Liver (tissue), 9 donors: ENCODE data around the gene NET1. TPM values are rescaled to one million over a fixed set of nuclear protein-coding genes. Genes with fewer than 3 reads are reported as not detected.

Experiments used
- DNase-seq: peaks from one replicate; pipeline ENCODE4 v3.0.0-alpha.2; 2017; ENCODE audit warnings: low spot score
- H3K27ac ChIP-seq, 2 donors: one replicate each; pipeline ENCODE4 v1.7.0; 2013; ENCODE audit warnings: inconsistent platforms in 2 of 2, low read length in 2 of 2, control low read depth in 1 of 2, low read depth in 1 of 2, mild to moderate bottlenecking in 1 of 2
- H3K27me3 ChIP-seq, 4 donors: one replicate each; pipeline versions ENCODE4 v1.6.1 to v1.7.0; 2013; ENCODE audit warnings: low read length in 3 of 4, inconsistent platforms in 1 of 4, mild to moderate bottlenecking in 1 of 4, moderate library complexity in 1 of 4; ENCODE audit not compliant: control insufficient read depth in 4 of 4, insufficient read depth in 4 of 4
- H3K36me3 ChIP-seq, 4 donors: one replicate each; pipeline versions ENCODE4 v1.6.1 to v1.7.0; 2013; ENCODE audit warnings: low read length in 3 of 4, mild to moderate bottlenecking in 3 of 4, low read depth in 1 of 4, moderate library complexity in 1 of 4; ENCODE audit not compliant: control insufficient read depth in 4 of 4, insufficient read depth in 3 of 4
- H3K4me1 ChIP-seq, 4 donors: one replicate each; pipeline versions ENCODE4 v1.6.1 to v1.7.0; 2013; ENCODE audit warnings: low read length in 3 of 4, mild to moderate bottlenecking in 3 of 4, moderate library complexity in 1 of 4; ENCODE audit not compliant: control insufficient read depth in 4 of 4, insufficient read depth in 4 of 4
- H3K4me3 ChIP-seq, 3 donors: one replicate each; pipeline versions ENCODE4 v1.6.1 to v1.7.0; 2013; ENCODE audit warnings: low read length in 3 of 3, control low read depth in 1 of 3, low read depth in 1 of 3, mild to moderate bottlenecking in 1 of 3
- H3K9ac ChIP-seq, 2 donors: one replicate each; pipeline ENCODE4 v1.7.0; 2013; ENCODE audit warnings: low read length in 2 of 2, mild to moderate bottlenecking in 2 of 2, moderate library complexity in 2 of 2, control low read depth in 1 of 2, low read depth in 1 of 2
- H3K9me3 ChIP-seq, 4 donors: one replicate each; pipeline versions ENCODE4 v1.6.1 to v1.7.0; 2013; ENCODE audit warnings: low read length in 3 of 4; ENCODE audit not compliant: control insufficient read depth in 4 of 4
- EGR1 ChIP-seq, 2 donors: IDR thresholded peaks; 2 replicates each; pipeline ENCODE4 v1.6.1; 2016 to 2018; ENCODE audit warnings: antibody characterized with exemption in 2 of 2, low read depth in 2 of 2
- FOXA1 ChIP-seq: IDR thresholded peaks from 2 replicates; pipeline ENCODE4 v1.6.1; 2016; ENCODE audit warnings: antibody characterized with exemption
- FOXA2 ChIP-seq: IDR thresholded peaks from 2 replicates; pipeline ENCODE4 v1.6.1; 2016; ENCODE audit warnings: antibody characterized with exemption
- GABPA ChIP-seq, 2 donors: IDR thresholded peaks in 1 of 2; conservative IDR thresholded peaks in 1 of 2; 2 replicates each; pipeline ENCODE4 v1.6.1; 2016; ENCODE audit warnings: antibody characterized with exemption in 2 of 2, mild to moderate bottlenecking in 1 of 2, moderate library complexity in 1 of 2
- HNF4A ChIP-seq, 2 donors: conservative IDR thresholded peaks; 2 replicates each; pipeline ENCODE4 v1.6.1; 2016; ENCODE audit warnings: antibody characterized with exemption in 2 of 2, mild to moderate bottlenecking in 2 of 2
- HNF4G ChIP-seq: IDR thresholded peaks from 2 replicates; pipeline ENCODE4 v1.6.1; 2016; ENCODE audit warnings: antibody characterized with exemption
- JUND ChIP-seq, 2 donors: IDR thresholded peaks; 2 replicates each; pipeline ENCODE4 v1.6.1; 2016; ENCODE audit warnings: antibody characterized with exemption in 2 of 2
- NR2F2 ChIP-seq: IDR thresholded peaks from 2 replicates; pipeline ENCODE4 v1.6.1; 2016; ENCODE audit warnings: antibody characterized with exemption
- SP1 ChIP-seq: IDR thresholded peaks from 2 replicates; pipeline ENCODE4 v1.6.1; 2018; ENCODE audit warnings: antibody characterized with exemption, mild to moderate bottlenecking
- YY1 ChIP-seq: IDR thresholded peaks from 2 replicates; pipeline ENCODE4 v1.6.1; 2016; ENCODE audit warnings: antibody characterized with exemption, mild to moderate bottlenecking
- WGBS: extraction: QIAGEN DNeasy Blood & Tissue Kit; methylation state at CpG from one replicate; pipeline ENCODE4 v1.1.7; 2013; 5-methylcytosine and 5-hydroxymethylcytosine counted together
- polyA plus RNA-seq, 2 donors: library from polyadenylated mRNA; stranded (reverse) in 1 of 2; unstranded in 1 of 2; fragments of 200-250 nt in 1 of 2; fragments of >200 nt in 1 of 2; fragmentation: Nextera tagmentation in 1 of 2; extraction: Ambion mirVana in 1 of 2; gene quantifications; one replicate each; pipeline versions ENCODE4 v1.2.1 to v1.2.3, GENCODE V29; 2013 to 2015
- total RNA-seq, 2 donors: library from RNA; depleted of rRNA; stranded (reverse); fragments of >200 nt; gene quantifications; one replicate each; pipeline ENCODE4 v1.2.3, GENCODE V29; 2014
- TF ChIP-seq, protein P1 (sequence below): IDR thresholded peaks from 2 replicates; pipeline ENCODE4 v1.6.1; 2016; ENCODE audit warnings: antibody characterized with exemption, mild to moderate bottlenecking
- TF ChIP-seq, protein P2 (sequence below): IDR thresholded peaks from 2 replicates; pipeline ENCODE4 v1.6.1; 2016; ENCODE audit warnings: antibody characterized with exemption
- TF ChIP-seq, protein P3 (sequence below): IDR thresholded peaks from 2 replicates; pipeline ENCODE4 v1.6.1; 2016; ENCODE audit warnings: antibody characterized with exemption
- donor health status: healthy.
- donor health status: healthy.
- donor health status: healthy.
- donor health status: healthy.
- donor health status: healthy.

Gene NET1
- total and polyA plus RNA-seq, 4 donors = 16.2 to 38.6 (median 25.6) TPM

DNA sequence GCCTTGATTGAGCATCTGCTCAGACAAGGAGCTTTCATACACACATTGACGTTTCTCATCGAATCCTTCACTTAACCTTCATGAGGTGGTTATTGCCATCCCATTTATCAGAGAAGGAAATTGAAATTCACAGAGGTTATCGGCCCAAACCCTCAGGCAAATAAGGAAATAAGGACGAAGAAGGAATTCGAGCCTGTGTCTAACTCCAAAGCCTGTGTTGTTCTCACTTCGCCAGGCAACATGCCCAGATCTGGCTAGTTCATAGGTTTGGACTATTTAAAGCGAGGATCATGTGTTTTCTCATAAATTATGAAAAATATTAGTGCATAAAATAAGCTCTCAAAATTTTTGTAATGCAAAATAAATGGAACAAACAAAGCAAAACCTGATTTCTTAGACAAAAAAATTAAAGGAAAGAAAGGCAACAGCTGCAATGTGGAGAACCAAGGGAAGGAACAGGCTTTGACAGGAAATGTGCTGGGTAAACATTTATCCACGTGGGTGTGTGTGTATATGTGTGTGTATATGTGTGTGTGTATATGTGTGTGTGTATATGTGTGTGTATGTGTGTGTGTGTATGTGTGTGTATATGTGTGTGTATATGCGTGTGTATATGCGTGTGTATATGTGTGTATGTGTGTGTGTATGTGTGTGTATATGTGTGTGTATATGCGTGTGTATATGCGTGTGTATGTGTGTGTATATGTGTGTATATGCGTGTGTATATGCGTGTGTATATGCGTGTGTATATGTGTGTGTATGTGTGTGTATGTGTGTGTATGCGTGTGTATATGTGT lies 42.8 kb upstream of the NET1 start:
- WGBS = 79% methylated on average over 16 of the region's 16 CpGs
- H3K36me3 ChIP-seq = no peaks in the 10 kb centered on the region
- H3K27ac ChIP-seq = no peak overlapping the region
- no peak overlapping the region for H3K9ac ChIP-seq
- TF ChIP-seq HNF4G = no peak
- no peak for TF ChIP-seq NR2F2
- TF ChIP-seq YY1 = no peak
- TF ChIP-seq, protein P1, sequence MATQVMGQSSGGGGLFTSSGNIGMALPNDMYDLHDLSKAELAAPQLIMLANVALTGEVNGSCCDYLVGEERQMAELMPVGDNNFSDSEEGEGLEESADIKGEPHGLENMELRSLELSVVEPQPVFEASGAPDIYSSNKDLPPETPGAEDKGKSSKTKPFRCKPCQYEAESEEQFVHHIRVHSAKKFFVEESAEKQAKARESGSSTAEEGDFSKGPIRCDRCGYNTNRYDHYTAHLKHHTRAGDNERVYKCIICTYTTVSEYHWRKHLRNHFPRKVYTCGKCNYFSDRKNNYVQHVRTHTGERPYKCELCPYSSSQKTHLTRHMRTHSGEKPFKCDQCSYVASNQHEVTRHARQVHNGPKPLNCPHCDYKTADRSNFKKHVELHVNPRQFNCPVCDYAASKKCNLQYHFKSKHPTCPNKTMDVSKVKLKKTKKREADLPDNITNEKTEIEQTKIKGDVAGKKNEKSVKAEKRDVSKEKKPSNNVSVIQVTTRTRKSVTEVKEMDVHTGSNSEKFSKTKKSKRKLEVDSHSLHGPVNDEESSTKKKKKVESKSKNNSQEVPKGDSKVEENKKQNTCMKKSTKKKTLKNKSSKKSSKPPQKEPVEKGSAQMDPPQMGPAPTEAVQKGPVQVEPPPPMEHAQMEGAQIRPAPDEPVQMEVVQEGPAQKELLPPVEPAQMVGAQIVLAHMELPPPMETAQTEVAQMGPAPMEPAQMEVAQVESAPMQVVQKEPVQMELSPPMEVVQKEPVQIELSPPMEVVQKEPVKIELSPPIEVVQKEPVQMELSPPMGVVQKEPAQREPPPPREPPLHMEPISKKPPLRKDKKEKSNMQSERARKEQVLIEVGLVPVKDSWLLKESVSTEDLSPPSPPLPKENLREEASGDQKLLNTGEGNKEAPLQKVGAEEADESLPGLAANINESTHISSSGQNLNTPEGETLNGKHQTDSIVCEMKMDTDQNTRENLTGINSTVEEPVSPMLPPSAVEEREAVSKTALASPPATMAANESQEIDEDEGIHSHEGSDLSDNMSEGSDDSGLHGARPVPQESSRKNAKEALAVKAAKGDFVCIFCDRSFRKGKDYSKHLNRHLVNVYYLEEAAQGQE = no peak
- TF ChIP-seq EGR1 (IDR thresholded peaks at IDR 0.05; ENCODE audit: low read depth in 2 of 2) = no peak
- no peak for TF ChIP-seq HNF4A (conservative IDR thresholded peaks at IDR 0.05)
- no peak for TF ChIP-seq GABPA (IDR thresholded peaks at IDR 0.05 in 1 of 2, conservative IDR thresholded peaks at IDR 0.05 in 1 of 2)
- TF ChIP-seq, protein P2, sequence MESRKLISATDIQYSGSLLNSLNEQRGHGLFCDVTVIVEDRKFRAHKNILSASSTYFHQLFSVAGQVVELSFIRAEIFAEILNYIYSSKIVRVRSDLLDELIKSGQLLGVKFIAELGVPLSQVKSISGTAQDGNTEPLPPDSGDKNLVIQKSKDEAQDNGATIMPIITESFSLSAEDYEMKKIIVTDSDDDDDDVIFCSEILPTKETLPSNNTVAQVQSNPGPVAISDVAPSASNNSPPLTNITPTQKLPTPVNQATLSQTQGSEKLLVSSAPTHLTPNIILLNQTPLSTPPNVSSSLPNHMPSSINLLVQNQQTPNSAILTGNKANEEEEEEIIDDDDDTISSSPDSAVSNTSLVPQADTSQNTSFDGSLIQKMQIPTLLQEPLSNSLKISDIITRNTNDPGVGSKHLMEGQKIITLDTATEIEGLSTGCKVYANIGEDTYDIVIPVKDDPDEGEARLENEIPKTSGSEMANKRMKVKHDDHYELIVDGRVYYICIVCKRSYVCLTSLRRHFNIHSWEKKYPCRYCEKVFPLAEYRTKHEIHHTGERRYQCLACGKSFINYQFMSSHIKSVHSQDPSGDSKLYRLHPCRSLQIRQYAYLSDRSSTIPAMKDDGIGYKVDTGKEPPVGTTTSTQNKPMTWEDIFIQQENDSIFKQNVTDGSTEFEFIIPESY = no peak
- TF ChIP-seq FOXA1 = no peak
- no peak overlapping the region for H3K4me3 ChIP-seq
- H3K27me3 ChIP-seq = peaks cover 0 to 3% (median 0%) of the 10 kb centered on the region in 4 donors
- no peak for DNase-seq
- H3K4me1 ChIP-seq = no peaks in the 10 kb centered on the region
- H3K9me3 ChIP-seq = no peaks in the 10 kb centered on the region

DNA sequence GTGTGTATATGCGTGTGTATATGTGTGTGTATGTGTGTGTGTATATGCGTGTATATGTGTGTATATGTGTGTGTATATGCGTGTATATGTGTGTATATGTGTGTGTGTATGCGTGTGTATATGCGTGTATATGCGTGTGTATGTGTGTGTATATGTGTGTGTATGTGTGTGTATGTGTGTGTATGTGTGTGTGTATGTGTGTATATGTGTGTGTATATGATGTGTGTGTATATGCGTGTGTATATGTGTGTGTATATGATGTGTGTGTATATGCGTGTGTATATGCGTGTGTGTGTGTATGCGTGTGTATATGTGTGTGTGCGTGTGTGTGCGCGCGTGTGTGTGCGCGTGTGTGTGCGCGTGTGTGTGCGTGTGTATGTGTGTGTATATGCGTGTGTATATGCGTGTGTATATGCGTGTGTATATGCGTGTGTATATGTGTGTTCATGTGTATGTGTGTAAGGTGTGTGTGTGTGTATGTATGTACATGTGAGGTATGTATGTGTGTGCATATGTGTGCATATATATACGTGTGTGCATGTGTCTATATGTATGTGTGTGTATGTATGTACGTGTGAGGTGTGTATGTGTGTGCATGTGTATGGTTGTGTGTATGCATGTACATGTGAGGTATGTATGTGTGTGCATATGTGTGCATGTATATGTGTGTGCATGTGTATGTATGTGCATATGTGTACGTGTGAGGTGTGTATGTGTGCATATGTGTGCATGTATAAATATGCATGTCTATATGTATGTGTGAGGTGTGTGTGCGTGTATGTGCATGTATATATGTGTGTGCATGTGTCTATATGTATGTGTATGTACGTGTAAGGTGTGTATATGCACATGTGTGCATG lies 41.6 kb upstream of the NET1 start:
- Histone ChIP-seq H3K9ac (no peak overlapping the region), H3K27ac (no peak overlapping the region), H3K4me1 (no peaks in the 10 kb centered on the region), H3K36me3 (no peaks in the 10 kb centered on the region), H3K4me3 (no peak overlapping the region), H3K9me3 (no peaks in the 10 kb centered on the region), H3K27me3 (peaks cover 0 to 3% (median 0%) of the 10 kb centered on the region in 4 donors)
- no peak for DNase-seq
- WGBS = 87% methylated on average over 28 of the region's 28 CpGs
- no peak for TF ChIP-seq FOXA2
- no peak for TF ChIP-seq YY1
- TF ChIP-seq, protein P3, sequence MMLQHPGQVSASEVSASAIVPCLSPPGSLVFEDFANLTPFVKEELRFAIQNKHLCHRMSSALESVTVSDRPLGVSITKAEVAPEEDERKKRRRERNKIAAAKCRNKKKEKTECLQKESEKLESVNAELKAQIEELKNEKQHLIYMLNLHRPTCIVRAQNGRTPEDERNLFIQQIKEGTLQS = no peak
- TF ChIP-seq, protein P1 = no peak
- TF ChIP-seq, protein P2 = no peak
- TF ChIP-seq FOXA1 = no peak
- no peak for TF ChIP-seq SP1
- TF ChIP-seq JUND (IDR thresholded peaks at IDR 0.05) = no peak
